Measurements from ENCODE around the gene IPO4. TPM values are rescaled to one million over a fixed set of nuclear protein-coding genes. Genes with fewer than 3 reads are reported as not detected.

Gene IPO4
- polyA plus RNA-seq, 1 donor (not counting 4 experiments of a cell fraction or from before 2014, with no cell fraction given), result 18.6 TPM

DNA sequence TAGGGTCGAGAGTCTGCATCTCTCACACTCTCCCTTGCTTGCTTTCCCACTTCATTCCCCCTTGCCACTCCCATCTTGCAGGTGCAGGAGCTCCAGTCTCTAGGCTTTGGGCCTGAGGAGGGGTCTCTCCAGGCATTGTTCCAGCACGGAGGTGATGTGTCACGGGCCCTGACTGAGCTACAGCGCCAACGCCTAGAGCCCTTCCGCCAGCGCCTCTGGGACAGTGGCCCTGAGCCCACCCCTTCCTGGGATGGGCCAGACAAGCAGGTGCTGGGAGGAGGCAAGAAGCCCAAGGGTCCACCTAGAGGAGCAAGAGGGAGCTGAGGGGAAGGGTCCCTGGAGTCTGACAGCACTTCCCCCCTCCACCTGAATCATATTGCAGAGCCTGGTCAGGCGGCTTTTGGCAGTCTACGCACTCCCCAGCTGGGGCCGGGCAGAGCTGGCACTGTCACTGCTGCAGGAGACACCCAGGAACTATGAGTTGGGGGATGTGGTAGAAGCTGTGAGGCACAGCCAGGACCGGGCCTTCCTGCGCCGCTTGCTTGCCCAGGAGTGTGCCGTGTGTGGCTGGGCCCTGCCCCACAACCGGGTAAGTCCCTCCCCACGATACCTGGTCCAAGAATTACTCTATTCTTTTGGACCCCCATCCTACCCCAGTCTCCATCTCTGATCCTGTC, 37.1 kb downstream of the IPO4 start:
- Histone ChIP-seq H3K9ac (ENCODE audit: control insufficient read depth, extremely low read depth, insufficient read depth, low read length) (no peak overlapping the region), H3K27ac (ENCODE audit: control insufficient read depth, insufficient read depth, low read length) (no peak overlapping the region), H3K4me3 (ENCODE audit: control insufficient read depth in 2 of 3, extremely low read depth in 1 of 3, insufficient read depth in 2 of 3, low read depth in 1 of 3, low read length in 3 of 3) (no peak overlapping the region), H4K20me1 (ENCODE audit: control insufficient read depth, extremely low read depth, insufficient read depth, low read length) (no peaks in the 10 kb centered on the region), H3K27me3 (ENCODE audit: control insufficient read depth, extremely low read depth, insufficient read depth, low read length) (no peaks in the 10 kb centered on the region), H3K4me2 (ENCODE audit: control insufficient read depth, extremely low read depth, insufficient read depth, low read depth, low read length) (no peak overlapping the region), H3K36me3 (ENCODE audit: control insufficient read depth in 2 of 2, extremely low read depth in 1 of 2, insufficient read depth in 2 of 2, low read length in 2 of 2) (peaks cover 40 to 56% of the 10 kb centered on the region in 2 experiments), H3K9me1 (ENCODE audit: control insufficient read depth, extremely low read depth, insufficient read depth, low read length) (no peaks in the 10 kb centered on the region), H2AFZ (ENCODE audit: control insufficient read depth, low read length) (no peak overlapping the region), H3K4me1 (ENCODE audit: control insufficient read depth, extremely low read depth, insufficient read depth, low read length) (peaks cover 11% of the 10 kb centered on the region), H3K9me3 (ENCODE audit: control insufficient read depth, low read depth, low read length) (no peaks in the 10 kb centered on the region), H3K79me2 (ENCODE audit: control insufficient read depth, insufficient read depth, low read length) (peaks cover 42% of the 10 kb centered on the region)
- DNase-seq (ENCODE audit: low read depth, low spot score) (no peak), FAIRE-seq (no peak)
- TF ChIP-seq EZH2 (IDR thresholded peaks at IDR 0.05; ENCODE audit: low read length), result no peak
- no peak for TF ChIP-seq CTCF (optimal IDR thresholded peaks at IDR 0.05 in 1 of 3, IDR thresholded peaks at IDR 0.05 in 1 of 3, conservative IDR thresholded peaks at IDR 0.05 in 1 of 3; ENCODE audit: extremely low read depth in 1 of 3, insufficient read depth in 2 of 3, low read length in 3 of 3)
- dilution Hi-C loops (cut with MboI; ENCODE audit: extremely low pct_ligation_motif_present, low sequenced_read_pairs), result no loop called here

- Histone ChIP-seq H3K36me3 (ENCODE audit: control insufficient read depth in 2 of 2, extremely low read depth in 1 of 2, insufficient read depth in 2 of 2, low read length in 2 of 2) (peaks cover 37 to 52% of the 10 kb centered on the region in 2 experiments), H3K9me1 (ENCODE audit: control insufficient read depth, extremely low read depth, insufficient read depth, low read length) (no peaks in the 10 kb centered on the region), H3K4me1 (ENCODE audit: control insufficient read depth, extremely low read depth, insufficient read depth, low read length) (peaks cover 11% of the 10 kb centered on the region), H3K79me2 (ENCODE audit: control insufficient read depth, insufficient read depth, low read length) (peaks cover 42% of the 10 kb centered on the region), H2AFZ (ENCODE audit: control insufficient read depth, low read length) (no peak overlapping the region), H3K27me3 (ENCODE audit: control insufficient read depth, extremely low read depth, insufficient read depth, low read length) (no peaks in the 10 kb centered on the region), H3K9me3 (ENCODE audit: control insufficient read depth, low read depth, low read length) (no peaks in the 10 kb centered on the region), H3K4me2 (ENCODE audit: control insufficient read depth, extremely low read depth, insufficient read depth, low read depth, low read length) (no peak overlapping the region), H3K27ac (ENCODE audit: control insufficient read depth, insufficient read depth, low read length) (no peak overlapping the region), H3K9ac (ENCODE audit: control insufficient read depth, extremely low read depth, insufficient read depth, low read length) (no peak overlapping the region), H4K20me1 (ENCODE audit: control insufficient read depth, extremely low read depth, insufficient read depth, low read length) (no peaks in the 10 kb centered on the region), H3K4me3 (ENCODE audit: control insufficient read depth in 2 of 3, extremely low read depth in 1 of 3, insufficient read depth in 2 of 3, low read depth in 1 of 3, low read length in 3 of 3) (no peak overlapping the region)
- no peak for TF ChIP-seq EZH2 (IDR thresholded peaks at IDR 0.05; ENCODE audit: low read length)
- no peak for TF ChIP-seq CTCF (optimal IDR thresholded peaks at IDR 0.05 in 1 of 3, IDR thresholded peaks at IDR 0.05 in 1 of 3, conservative IDR thresholded peaks at IDR 0.05 in 1 of 3; ENCODE audit: extremely low read depth in 1 of 3, insufficient read depth in 2 of 3, low read length in 3 of 3)
- no peak for FAIRE-seq
- dilution Hi-C loops (cut with MboI; ENCODE audit: extremely low pct_ligation_motif_present, low sequenced_read_pairs), result no loop called here
- DNase-seq (ENCODE audit: low read depth, low spot score), result no peak
Observed at GRCh38 chr14:24150993-24151392, 37.6 kb downstream of the IPO4 start.

All from keratinocyte (primary cell).